Activated T-helper 2 cell treated with anti-CD3 and anti-CD28 coated beads, Interferon-gamma antibody, Interleukin-2, Interleukin-4, amounts not matched to agents 10 μg/mL and 5 μg/mL and 100 μg/mL, durations not matched to agents 14 hours and 24 hours and 36 hours (primary cell): ENCODE data around the gene UQCR10. TPM values are rescaled to one million over a fixed set of nuclear protein-coding genes. Genes with fewer than 3 reads are reported as not detected.

Source experiments
- DNase-seq: peaks from one replicate; pipeline ENCODE4 v3.0.0; 2021; ENCODE audit warnings: low spot score
- H3K27ac Mint-ChIP-seq: one replicate; pipeline ENCODE4 v1.8.0; 2021; ENCODE audit warnings: mixed read lengths
- H3K27me3 Mint-ChIP-seq: one replicate; pipeline ENCODE4 v1.8.0; 2021; ENCODE audit warnings: low read depth, mixed read lengths
- H3K36me3 Mint-ChIP-seq: one replicate; pipeline ENCODE4 v1.8.0; 2021; ENCODE audit warnings: low read depth, mixed read lengths
- H3K4me1 Mint-ChIP-seq: one replicate; pipeline ENCODE4 v1.8.0; 2021; ENCODE audit warnings: low read depth, mixed read lengths
- H3K4me3 Mint-ChIP-seq: one replicate; pipeline ENCODE4 v1.8.0; 2021; ENCODE audit warnings: low read depth, mild to moderate bottlenecking, moderate library complexity, mixed read lengths
- H3K9me3 Mint-ChIP-seq: one replicate; pipeline ENCODE4 v1.8.0; 2021; ENCODE audit warnings: mixed read lengths
- intact Hi-C: fragments of 100-400 bp; cut with micrococcal nuclease; formaldehyde crosslinking; loops from one replicate; pipeline ENCODE4 v1.15.1; 2023
- total RNA-seq: library from RNA; stranded (reverse); gene quantifications from 2 replicates; pipeline ENCODE4 v1.2.3, GENCODE V29; 2022

The UQCR10 gene
- total RNA-seq, 1 donor from 2014 or later, result 92.4 TPM

DNA sequence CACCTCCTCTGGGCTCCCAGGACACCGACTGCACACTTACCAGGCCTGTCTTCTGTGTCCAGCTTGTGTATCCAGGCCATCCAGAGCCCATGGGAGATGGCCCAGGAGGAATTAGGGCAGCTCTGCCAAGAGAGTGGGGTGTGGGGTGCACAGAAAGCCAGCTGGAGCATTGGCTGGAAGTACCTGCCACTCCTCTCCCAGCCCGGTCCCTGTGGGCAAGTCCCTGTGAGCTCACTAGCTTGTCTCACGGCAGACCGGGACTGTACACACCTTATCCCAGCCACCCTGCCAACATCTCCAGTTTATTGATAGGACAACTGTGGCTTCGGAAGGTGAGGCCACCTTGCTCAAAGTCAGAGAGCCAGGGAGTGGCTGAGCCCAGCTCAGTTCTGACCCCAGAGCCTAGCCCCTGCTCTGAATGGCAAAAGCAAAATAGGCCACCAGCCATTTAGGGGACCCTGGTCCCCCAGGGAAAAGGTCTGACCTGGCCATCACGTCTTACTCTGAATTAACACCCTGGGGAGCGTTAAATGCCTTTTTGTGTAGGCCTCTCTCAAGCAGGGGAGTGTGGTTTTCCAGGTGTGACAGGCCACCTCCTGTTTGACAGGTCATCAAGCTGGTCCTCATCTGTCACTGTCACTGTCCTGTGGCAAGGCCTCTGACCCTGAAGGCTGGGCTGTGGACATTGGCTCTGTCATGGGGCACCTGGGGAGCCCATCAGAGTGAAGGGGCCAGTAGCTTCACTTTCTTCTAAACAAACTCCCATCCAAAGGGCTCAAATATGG lies 15.1 kb downstream of the UQCR10 start:
- Mint-ChIP-seq H3K36me3 (no peaks in the 10 kb centered on the region), H3K4me1 (no peaks in the 10 kb centered on the region), H3K4me3 (no peak overlapping the region), H3K27me3 (no peaks in the 10 kb centered on the region), H3K27ac (no peak overlapping the region), H3K9me3 (no peaks in the 10 kb centered on the region)
- intact Hi-C loops, result no loop called here
- no peak for DNase-seq

GRCh38 chr22:29784451-29785361 lies 17.5 kb downstream of the UQCR10 start:
- no peak overlapping the region for H3K4me3 Mint-ChIP-seq
- intact Hi-C loops, result no loop called here
- no peaks in the 10 kb centered on the region for H3K4me1 Mint-ChIP-seq
- no peak overlapping the region for H3K27ac Mint-ChIP-seq
- no peaks in the 10 kb centered on the region for H3K27me3 Mint-ChIP-seq
- peaks cover 14% of the 10 kb centered on the region for H3K36me3 Mint-ChIP-seq
- H3K9me3 Mint-ChIP-seq, result no peaks in the 10 kb centered on the region
- DNase-seq, result no peak

DNA sequence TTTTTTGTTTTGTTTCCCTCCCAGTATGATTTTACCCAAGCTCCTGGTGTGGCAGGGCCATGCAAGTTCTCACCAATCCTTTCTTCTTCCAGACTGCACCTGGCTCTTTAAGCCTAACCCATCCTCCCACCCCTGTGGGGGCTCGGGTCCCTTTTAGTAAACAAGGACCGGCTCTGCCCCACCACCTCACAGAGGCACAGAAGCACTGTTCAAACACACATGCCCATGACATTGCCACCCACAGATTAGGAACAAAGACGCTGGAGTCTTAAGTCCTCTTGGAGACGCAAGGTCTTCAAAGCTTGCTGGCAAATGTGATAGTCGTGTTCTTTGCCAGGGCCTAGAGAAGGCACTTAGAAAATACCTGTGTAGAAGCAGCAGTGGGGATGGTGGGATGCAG lies 18.9 kb downstream of the UQCR10 start:
- H3K9me3 Mint-ChIP-seq, result no peaks in the 10 kb centered on the region
- no peak for DNase-seq
- H3K27ac Mint-ChIP-seq, result no peak overlapping the region
- peaks cover 26% of the 10 kb centered on the region for H3K36me3 Mint-ChIP-seq
- H3K27me3 Mint-ChIP-seq, result no peaks in the 10 kb centered on the region
- no peaks in the 10 kb centered on the region for H3K4me1 Mint-ChIP-seq
- H3K4me3 Mint-ChIP-seq, result no peak overlapping the region
- intact Hi-C loops, result no loop called here

GRCh38 chr22:29787371-29787980 lies 20.3 kb downstream of the UQCR10 start:
- no peaks in the 10 kb centered on the region for H3K4me1 Mint-ChIP-seq
- no peak overlapping the region for H3K27ac Mint-ChIP-seq
- no peak for DNase-seq
- no peaks in the 10 kb centered on the region for H3K27me3 Mint-ChIP-seq
- peaks cover 33% of the 10 kb centered on the region for H3K36me3 Mint-ChIP-seq
- intact Hi-C loops, result no loop called here
- H3K9me3 Mint-ChIP-seq, result no peaks in the 10 kb centered on the region
- H3K4me3 Mint-ChIP-seq, result no peak overlapping the region

- Mint-ChIP-seq H3K36me3 (peaks cover 37% of the 10 kb centered on the region), H3K9me3 (no peaks in the 10 kb centered on the region), H3K27ac (no peak overlapping the region), H3K4me1 (no peaks in the 10 kb centered on the region), H3K27me3 (no peaks in the 10 kb centered on the region), H3K4me3 (no peak overlapping the region)
- intact Hi-C loops, result no loop called here
- no peak for DNase-seq
Observed at GRCh38 chr22:29788339-29789279, 21.4 kb downstream of the UQCR10 start.

DNA sequence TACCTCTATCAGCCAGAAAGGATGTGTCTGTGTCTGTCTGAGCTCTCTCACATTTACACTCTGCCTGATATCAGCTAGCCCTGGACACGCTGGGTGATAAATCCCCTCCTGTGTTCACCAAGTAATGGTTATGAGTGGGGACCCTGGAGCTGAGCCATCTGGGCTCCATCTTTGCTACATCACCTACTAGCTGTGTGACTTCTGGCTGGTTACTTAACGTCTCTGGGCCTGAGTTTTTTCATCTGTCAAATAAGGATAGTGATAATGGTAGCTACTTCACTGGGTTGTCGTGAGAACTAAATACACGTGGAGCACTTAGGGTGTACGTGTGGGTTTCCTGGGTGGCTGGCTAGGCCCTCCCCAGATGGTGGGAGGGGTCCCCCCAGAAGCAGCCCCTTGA lies 22.9 kb downstream of the UQCR10 start:
- Mint-ChIP-seq H3K4me1 (no peaks in the 10 kb centered on the region), H3K9me3 (no peaks in the 10 kb centered on the region), H3K27me3 (no peaks in the 10 kb centered on the region), H3K36me3 (peaks cover 37% of the 10 kb centered on the region), H3K27ac (no peak overlapping the region), H3K4me3 (no peak overlapping the region)
- DNase-seq, result no peak
- intact Hi-C loops, result no loop called here

GRCh38 chr22:29793396-29793795 lies 26.2 kb downstream of the UQCR10 start:
- no peak for DNase-seq
- no peak overlapping the region for H3K4me3 Mint-ChIP-seq
- H3K36me3 Mint-ChIP-seq, result peaks cover 43% of the 10 kb centered on the region
- H3K4me1 Mint-ChIP-seq, result peaks cover 7% of the 10 kb centered on the region
- H3K27ac Mint-ChIP-seq, result no peak overlapping the region
- no peaks in the 10 kb centered on the region for H3K27me3 Mint-ChIP-seq
- H3K9me3 Mint-ChIP-seq, result no peaks in the 10 kb centered on the region
- intact Hi-C loops, result no loop called here

DNA sequence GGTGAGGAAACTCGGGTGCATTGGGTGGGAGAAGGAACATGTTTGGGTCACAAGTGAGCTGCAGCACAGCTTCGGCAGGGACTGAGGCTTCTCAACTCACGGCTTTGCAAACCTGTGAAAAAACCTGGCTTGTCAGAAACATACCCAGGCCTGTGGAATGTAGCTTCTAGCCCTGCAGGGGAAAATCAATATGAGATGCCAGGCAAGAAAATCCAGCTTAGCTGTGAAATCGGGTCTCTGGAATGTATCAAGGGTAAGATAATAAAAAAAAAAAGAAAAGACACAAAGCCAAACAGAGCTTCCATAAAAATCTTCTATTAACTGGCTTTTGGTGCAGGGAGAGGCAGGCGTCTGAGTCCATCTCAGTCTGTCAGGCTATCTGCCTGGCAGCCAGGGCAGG lies 28.5 kb downstream of the UQCR10 start:
- Mint-ChIP-seq H3K4me3 (no peak overlapping the region), H3K27ac (no peak overlapping the region), H3K27me3 (no peaks in the 10 kb centered on the region), H3K36me3 (peaks cover 45% of the 10 kb centered on the region), H3K9me3 (no peaks in the 10 kb centered on the region), H3K4me1 (peaks cover 15% of the 10 kb centered on the region)
- DNase-seq, result no peak
- intact Hi-C loops, result no loop called here

GRCh38 chr22:29797351-29797750 lies 30.2 kb downstream of the UQCR10 start:
- Mint-ChIP-seq H3K9me3 (no peaks in the 10 kb centered on the region), H3K4me3 (no peak overlapping the region), H3K36me3 (peaks cover 51% of the 10 kb centered on the region), H3K4me1 (peaks cover 15% of the 10 kb centered on the region), H3K27me3 (no peaks in the 10 kb centered on the region), H3K27ac (no peak overlapping the region)
- intact Hi-C loops, result no loop called here
- DNase-seq, result no peak

DNA sequence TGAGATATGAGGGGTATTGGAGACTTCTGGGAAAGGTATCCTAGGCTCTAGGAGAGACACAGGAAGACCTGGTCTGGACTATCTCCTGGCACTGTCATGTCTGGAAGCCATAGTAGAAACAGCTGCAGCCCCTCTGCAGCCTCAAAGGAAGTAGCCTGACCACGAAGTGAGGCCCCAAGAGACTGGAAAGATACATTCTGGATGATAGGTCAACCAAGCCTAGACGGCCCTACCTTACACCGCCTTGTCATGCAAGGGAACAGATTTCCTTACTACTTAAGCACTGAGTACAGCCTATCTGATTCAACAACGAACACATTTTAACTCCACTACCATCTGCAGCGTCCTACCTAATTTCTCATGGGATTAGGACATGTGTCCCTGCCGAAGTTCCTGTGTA lies 31.1 kb downstream of the UQCR10 start:
- peaks cover 15% of the 10 kb centered on the region for H3K4me1 Mint-ChIP-seq
- H3K27ac Mint-ChIP-seq, result no peak overlapping the region
- H3K36me3 Mint-ChIP-seq, result peaks cover 48% of the 10 kb centered on the region
- no peak for DNase-seq
- H3K4me3 Mint-ChIP-seq, result no peak overlapping the region
- intact Hi-C loops, result no loop called here
- no peaks in the 10 kb centered on the region for H3K9me3 Mint-ChIP-seq
- H3K27me3 Mint-ChIP-seq, result no peaks in the 10 kb centered on the region

DNA sequence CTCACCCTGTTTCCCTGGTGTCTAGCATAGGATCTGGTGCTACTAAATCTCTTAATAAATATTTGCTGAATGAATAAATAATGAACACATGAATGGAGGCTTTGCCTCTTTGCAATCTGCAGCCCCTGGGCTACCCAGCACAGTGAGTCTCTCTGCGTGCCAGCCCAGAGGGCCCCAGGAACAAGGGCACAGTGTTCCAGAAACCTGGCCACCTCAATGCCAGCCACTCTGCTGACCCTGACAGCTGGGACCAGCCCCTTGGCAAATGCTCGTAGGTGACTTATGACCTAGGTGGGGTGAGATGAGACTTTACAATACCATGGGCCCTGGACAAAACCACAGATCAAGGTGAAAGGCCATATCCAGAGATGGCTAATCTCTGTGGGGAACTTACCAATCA lies 31.6 kb downstream of the UQCR10 start:
- H3K27me3 Mint-ChIP-seq, result no peaks in the 10 kb centered on the region
- no peak overlapping the region for H3K27ac Mint-ChIP-seq
- no peak for DNase-seq
- intact Hi-C loops, result no loop called here
- H3K4me3 Mint-ChIP-seq, result no peak overlapping the region
- H3K36me3 Mint-ChIP-seq, result peaks cover 52% of the 10 kb centered on the region
- H3K9me3 Mint-ChIP-seq, result no peaks in the 10 kb centered on the region
- H3K4me1 Mint-ChIP-seq, result peaks cover 15% of the 10 kb centered on the region

DNA sequence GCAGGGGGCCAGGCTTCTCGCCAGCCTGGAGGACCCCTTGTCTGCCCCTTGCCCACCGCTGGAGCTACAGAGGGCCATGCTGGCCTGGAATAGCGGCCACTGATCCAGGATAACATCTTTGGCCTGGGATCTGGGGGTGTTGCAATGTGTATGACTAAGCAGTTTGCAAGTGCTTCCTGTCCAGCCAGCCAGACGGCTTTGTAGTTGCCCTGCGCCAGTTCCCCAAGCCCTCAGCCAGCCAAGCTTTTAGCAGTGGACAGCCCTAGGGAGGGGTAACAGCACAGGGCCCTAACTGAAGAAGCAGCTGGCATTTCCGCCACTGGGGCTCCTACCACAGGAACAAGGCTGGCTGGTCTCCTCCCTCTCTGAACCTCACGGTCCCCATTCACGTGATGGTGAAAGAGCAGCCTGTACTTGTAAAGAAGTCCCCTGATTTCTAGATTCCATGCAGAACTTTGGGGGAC lies 32.1 kb downstream of the UQCR10 start:
- no peak for DNase-seq
- H3K4me3 Mint-ChIP-seq, result no peak overlapping the region
- intact Hi-C loops, result no loop called here
- H3K27me3 Mint-ChIP-seq, result no peaks in the 10 kb centered on the region
- H3K27ac Mint-ChIP-seq, result no peak overlapping the region
- H3K9me3 Mint-ChIP-seq, result no peaks in the 10 kb centered on the region
- H3K4me1 Mint-ChIP-seq, result peaks cover 15% of the 10 kb centered on the region
- peaks cover 53% of the 10 kb centered on the region for H3K36me3 Mint-ChIP-seq
